Measurements from ENCODE around the gene CIPC. TPM values are rescaled to one million over a fixed set of nuclear protein-coding genes. Genes with fewer than 3 reads are reported as not detected.

CIPC gene
- polyA plus RNA-seq, 1 experiment, result 15.5 TPM

DNA sequence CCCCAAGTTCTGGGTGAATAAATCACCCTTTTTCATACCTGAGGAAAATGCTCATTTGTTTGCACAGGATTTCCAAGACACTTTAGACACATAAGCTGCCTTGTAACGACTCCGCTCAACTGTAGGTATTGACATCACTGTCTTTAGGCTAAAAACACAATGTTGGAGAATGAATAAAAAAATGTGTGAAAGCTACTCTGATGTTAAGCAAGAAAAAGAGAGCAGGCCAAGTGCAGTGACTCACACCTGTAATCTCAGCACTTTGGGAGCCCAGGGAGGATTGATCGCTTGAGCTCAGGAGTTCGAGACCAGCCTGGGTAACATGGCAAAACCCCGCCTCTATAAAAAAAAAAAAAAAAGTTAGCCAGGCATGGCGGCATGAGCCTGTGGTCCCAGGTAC lies 11.1 kb upstream of the CIPC start:
- CTCF ChIA-PET, result interaction anchor here (0.6 to 23.1 kb wide), 8 partner anchors 8 to 211 kb away, joined by 3 to 333 read pairs (median 12); no protein-coding TSS in a partner anchor
- TF ChIP-seq, protein P1, sequence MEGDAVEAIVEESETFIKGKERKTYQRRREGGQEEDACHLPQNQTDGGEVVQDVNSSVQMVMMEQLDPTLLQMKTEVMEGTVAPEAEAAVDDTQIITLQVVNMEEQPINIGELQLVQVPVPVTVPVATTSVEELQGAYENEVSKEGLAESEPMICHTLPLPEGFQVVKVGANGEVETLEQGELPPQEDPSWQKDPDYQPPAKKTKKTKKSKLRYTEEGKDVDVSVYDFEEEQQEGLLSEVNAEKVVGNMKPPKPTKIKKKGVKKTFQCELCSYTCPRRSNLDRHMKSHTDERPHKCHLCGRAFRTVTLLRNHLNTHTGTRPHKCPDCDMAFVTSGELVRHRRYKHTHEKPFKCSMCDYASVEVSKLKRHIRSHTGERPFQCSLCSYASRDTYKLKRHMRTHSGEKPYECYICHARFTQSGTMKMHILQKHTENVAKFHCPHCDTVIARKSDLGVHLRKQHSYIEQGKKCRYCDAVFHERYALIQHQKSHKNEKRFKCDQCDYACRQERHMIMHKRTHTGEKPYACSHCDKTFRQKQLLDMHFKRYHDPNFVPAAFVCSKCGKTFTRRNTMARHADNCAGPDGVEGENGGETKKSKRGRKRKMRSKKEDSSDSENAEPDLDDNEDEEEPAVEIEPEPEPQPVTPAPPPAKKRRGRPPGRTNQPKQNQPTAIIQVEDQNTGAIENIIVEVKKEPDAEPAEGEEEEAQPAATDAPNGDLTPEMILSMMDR (IDR thresholded peaks at IDR 0.05; ENCODE audit: insufficient read depth, low read depth, low read length), result no peak
- no peak for DNase-seq (ENCODE audit: low read depth)
- no peaks in the 10 kb centered on the region for H3K36me3 ChIP-seq (ENCODE audit: control insufficient read depth, insufficient read depth, low read length)
- POLR2A ChIA-PET, result interaction anchor here (0.5 kb wide), 1 partner anchor 12 kb away, joined by 3 read pairs; no protein-coding TSS in a partner anchor
- H3K4me3 ChIP-seq (ENCODE audit: low read depth, low read length), result no peak overlapping the region
- peaks cover 7% of the 10 kb centered on the region for H3K27me3 ChIP-seq (ENCODE audit: control insufficient read depth, insufficient read depth, low read length)

DNA sequence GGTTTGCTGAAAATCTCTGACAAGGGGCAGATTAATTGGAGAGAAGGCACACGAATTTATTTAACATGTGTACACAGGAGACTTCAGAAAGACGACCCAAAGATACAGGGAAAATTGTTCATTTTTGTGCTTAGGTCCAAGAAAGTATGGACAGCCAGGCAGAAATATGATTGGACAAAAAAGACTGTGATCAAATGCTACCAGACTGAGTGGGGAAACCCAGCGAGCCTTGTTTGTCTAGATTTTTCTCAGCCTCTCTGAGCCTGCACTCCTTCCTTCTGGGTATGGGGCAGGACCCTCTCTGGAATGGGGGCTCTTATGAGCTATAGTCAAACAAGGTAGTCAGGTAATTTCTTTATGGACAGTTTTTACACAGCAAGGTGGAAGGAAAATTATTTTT lies 10.4 kb upstream of the CIPC start:
- ChIA-PET CTCF (interaction anchor here (3.1 to 23.1 kb wide), 3 partner anchors 12 to 212 kb away, joined by 20 to 333 read pairs (median 21); no protein-coding TSS in a partner anchor), POLR2A (no interaction called here)
- H3K36me3 ChIP-seq (ENCODE audit: control insufficient read depth, insufficient read depth, low read length), result no peaks in the 10 kb centered on the region
- peaks cover 7% of the 10 kb centered on the region for H3K27me3 ChIP-seq (ENCODE audit: control insufficient read depth, insufficient read depth, low read length)
- DNase-seq (ENCODE audit: low read depth), result no peak
- TF ChIP-seq, protein P1 (IDR thresholded peaks at IDR 0.05; ENCODE audit: insufficient read depth, low read depth, low read length), result no peak
- no peak overlapping the region for H3K4me3 ChIP-seq (ENCODE audit: low read depth, low read length)

DNA sequence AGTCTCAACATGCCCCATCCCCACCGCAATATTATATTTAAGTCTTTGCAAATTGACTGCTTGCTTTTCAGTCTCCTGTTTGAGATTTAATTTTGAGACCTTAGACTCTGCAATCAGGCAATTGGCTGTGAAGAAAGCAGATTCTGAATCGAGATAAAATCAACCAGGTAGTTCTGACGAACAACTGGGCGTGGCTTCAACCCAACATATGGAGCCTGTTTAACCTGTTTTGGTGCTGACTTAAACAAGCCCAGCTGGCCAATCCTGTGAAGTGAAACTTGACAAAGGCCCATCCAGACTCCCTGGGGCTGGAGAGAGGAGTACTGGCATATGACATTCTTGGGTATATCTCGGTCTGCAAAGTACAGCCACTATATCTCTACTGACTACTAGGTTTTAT lies 9.8 kb upstream of the CIPC start:
- POLR2A ChIA-PET, result no interaction called here
- Histone ChIP-seq H3K27me3 (ENCODE audit: control insufficient read depth, insufficient read depth, low read length) (peaks cover 7% of the 10 kb centered on the region), H3K4me3 (ENCODE audit: low read depth, low read length) (no peak overlapping the region), H3K36me3 (ENCODE audit: control insufficient read depth, insufficient read depth, low read length) (no peaks in the 10 kb centered on the region)
- CTCF ChIA-PET, result interaction anchor here (1.8 to 23.1 kb wide), 2 partner anchors 18 to 212 kb away, joined by 6 to 333 read pairs; no protein-coding TSS in a partner anchor
- DNase-seq (ENCODE audit: low read depth), result no peak
- TF ChIP-seq, protein P1 (IDR thresholded peaks at IDR 0.05; ENCODE audit: insufficient read depth, low read depth, low read length), result no peak

DNA sequence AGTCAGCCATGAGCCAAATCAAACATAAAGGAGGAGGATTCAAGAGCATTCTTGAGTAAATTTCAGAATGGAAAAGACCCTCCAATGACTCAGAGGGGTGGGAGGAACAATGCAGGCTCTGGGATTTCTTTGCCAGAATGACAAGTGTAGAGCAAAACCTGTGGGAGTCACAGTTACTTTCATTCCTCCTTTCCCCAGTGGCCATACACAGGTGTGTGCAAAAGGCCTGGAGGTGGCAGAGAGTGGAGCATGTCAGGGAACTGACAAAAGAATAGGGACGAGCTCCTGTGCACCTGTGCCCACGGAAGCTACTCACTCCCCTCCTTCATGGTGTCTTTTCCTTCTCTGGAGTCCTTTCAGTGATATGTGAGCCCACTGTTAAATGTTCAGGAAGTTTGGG lies 9.4 kb upstream of the CIPC start:
- Histone ChIP-seq H3K27me3 (ENCODE audit: control insufficient read depth, insufficient read depth, low read length) (peaks cover 7% of the 10 kb centered on the region), H3K36me3 (ENCODE audit: control insufficient read depth, insufficient read depth, low read length) (no peaks in the 10 kb centered on the region), H3K4me3 (ENCODE audit: low read depth, low read length) (no peak overlapping the region)
- DNase-seq (ENCODE audit: low read depth), result no peak
- CTCF ChIA-PET, result interaction anchor here (1.5 to 23.1 kb wide), 3 partner anchors 18 to 213 kb away, joined by 3 to 333 read pairs (median 6); no protein-coding TSS in a partner anchor
- POLR2A ChIA-PET, result no interaction called here
- TF ChIP-seq, protein P1 (IDR thresholded peaks at IDR 0.05; ENCODE audit: insufficient read depth, low read depth, low read length), result no peak

DNA sequence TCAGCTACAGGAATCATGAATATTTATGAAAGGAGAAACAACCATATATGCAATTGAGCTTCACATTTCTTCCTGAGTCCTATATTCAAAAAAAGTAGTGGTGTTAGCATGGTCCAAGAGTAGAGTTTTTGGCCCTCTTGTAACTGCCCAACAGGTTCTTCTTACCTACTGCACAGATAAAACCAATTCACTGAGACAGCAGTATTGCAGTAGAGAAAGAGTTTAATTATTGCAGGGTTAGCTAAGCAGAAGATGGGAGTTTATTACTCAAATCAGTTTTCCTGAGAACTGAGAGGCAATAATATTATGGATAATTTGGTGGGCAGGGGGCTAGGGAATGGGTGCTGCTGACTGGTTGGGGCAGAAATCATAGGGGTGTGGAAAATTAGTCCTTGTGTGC lies 6.5 kb upstream of the CIPC start:
- TF ChIP-seq, protein P1 (IDR thresholded peaks at IDR 0.05; ENCODE audit: insufficient read depth, low read depth, low read length), result no peak
- Histone ChIP-seq H3K36me3 (ENCODE audit: control insufficient read depth, insufficient read depth, low read length) (no peaks in the 10 kb centered on the region), H3K4me3 (ENCODE audit: low read depth, low read length) (no peak overlapping the region), H3K27me3 (ENCODE audit: control insufficient read depth, insufficient read depth, low read length) (peaks cover 2% of the 10 kb centered on the region; the same call in 1 of the 2 replicates)
- no peak for DNase-seq (ENCODE audit: low read depth)
- POLR2A ChIA-PET, result no interaction called here
- CTCF ChIA-PET, result interaction anchor here (0.5 to 23.1 kb wide), 6 partner anchors 9 to 279 kb away, joined by 3 to 333 read pairs (median 4); no protein-coding TSS in a partner anchor

All from BJ (cell line).